SHP77 treated with DMSO at 0.1 percent for 48 hours (cell line): Measurements from ENCODE around the gene DDIAS.

ENCODE experiments used
- DNase-seq: peaks from one replicate; lab custom pipeline; 2025; lab: John Stamatoyannopoulos, UW

Gene DDIAS

DNA sequence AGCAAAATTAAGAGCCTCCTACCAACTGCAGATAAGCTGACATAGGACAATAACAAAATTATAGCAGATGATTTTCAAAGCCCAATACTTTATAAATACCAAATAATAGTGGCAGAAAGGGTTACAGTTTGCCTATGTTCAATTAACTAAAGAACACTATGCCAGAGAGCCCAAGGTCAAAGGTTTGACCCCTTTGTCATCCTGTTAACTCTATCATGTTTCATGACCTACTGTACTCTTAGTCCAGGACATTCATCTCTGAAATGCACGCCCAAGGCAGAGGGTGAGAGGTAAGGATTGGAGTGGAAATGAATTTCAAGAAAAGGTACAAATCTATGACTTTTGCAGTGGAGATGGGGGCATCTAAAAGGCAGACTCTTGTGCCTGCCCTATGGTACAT, 70.6 kb downstream of the DDIAS start:
- DNase-seq, result no peak

DNA sequence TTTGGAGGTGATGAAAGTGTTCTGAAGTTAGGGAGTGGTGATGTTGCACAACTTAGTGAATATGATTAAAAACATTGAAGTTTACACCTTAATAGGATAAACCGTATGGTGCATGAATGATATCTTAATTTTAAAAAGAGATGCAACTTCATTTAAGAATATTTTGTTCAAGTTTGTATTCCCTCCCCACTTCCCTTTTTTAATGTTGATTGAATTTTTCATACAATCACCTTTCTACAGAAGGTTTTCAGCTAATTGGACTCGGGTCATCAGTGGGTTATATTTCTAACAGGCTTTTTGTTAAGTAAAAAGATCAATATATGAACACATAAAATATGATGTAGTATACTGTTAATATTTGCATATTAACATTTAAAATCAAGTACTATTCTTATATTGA, 72.6 kb downstream of the DDIAS start:
- no peak for DNase-seq

GRCh38 chr11:82974851-82975250, 73.3 kb downstream of the DDIAS start:
- DNase-seq, result no peak

GRCh38 chr11:82975882-82976281, 74.3 kb downstream of the DDIAS start:
- DNase-seq, result no peak

DNA sequence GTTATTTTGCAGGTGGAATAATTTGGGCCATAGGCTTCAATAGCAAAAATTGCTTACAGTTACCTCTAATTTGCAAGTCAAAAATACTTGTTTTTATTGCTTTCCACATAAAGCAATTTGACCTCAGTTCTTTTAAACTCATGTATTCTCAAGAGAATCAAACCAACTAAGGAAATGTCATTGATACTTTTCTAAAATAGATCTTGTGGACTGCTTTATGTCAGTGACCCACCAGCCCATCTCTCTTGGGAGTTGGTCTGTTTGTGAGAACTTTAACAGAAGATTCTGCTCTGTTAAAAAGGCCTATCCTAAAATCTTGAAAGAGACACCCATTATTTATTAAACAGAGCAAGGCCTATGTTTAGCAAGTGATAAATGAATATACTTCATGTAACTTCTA, 75.2 kb downstream of the DDIAS start:
- DNase-seq, result no peak

- DNase-seq, result no peak
Measured at GRCh38 chr11:82978422-82979099, 77.0 kb downstream of the DDIAS start.

GRCh38 chr11:82979824-82980223, 78.3 kb downstream of the DDIAS start:
- no peak for DNase-seq

DNA sequence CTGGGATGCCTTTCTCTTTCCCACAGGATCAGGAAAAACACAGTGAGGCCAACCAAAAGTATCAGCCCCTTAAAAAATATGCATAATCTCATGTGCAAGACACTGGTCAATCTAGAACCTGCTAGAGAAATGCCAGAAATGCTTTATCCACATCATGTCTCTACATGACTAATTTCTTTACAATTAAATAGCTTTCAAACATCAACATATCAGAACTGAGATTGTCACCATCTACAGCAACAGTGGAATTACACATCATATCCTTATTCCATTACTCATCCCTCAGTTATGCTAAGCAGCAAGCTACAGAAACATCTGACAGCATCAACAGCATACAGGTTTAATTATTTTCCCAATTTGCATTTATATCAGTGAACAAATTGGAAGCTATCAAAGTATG, 78.8 kb downstream of the DDIAS start:
- no peak for DNase-seq

GRCh38 chr11:82980947-82981346, 79.4 kb downstream of the DDIAS start:
- DNase-seq, result no peak

- DNase-seq, result no peak
Measured at GRCh38 chr11:82981852-82982251, 80.3 kb downstream of the DDIAS start.
